ENCODE data around the gene CASP8AP2. TPM values are rescaled to one million over a fixed set of nuclear protein-coding genes. Genes with fewer than 3 reads are reported as not detected.

CASP8AP2 gene
- total RNA-seq, 1 experiment from 2014 or later, result 27.9 TPM

DNA sequence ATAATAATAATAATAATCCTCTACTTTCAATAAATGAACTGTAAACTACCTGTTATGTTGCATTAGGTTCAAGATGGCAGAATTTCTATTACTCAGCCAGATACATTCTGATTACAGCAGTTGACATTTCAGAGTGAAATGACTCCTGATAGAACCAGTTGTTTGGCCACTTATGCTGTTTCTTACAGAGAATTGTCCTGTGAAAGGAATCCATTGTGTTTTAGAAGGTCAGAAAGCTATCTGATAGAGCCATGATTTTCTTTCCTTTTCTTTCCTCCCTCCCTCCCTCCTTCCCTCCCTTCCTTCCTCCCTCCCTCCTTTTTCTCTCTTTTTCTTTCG lies 81.2 kb downstream of the CASP8AP2 start (continued):
- TF ChIP-seq, protein P1, sequence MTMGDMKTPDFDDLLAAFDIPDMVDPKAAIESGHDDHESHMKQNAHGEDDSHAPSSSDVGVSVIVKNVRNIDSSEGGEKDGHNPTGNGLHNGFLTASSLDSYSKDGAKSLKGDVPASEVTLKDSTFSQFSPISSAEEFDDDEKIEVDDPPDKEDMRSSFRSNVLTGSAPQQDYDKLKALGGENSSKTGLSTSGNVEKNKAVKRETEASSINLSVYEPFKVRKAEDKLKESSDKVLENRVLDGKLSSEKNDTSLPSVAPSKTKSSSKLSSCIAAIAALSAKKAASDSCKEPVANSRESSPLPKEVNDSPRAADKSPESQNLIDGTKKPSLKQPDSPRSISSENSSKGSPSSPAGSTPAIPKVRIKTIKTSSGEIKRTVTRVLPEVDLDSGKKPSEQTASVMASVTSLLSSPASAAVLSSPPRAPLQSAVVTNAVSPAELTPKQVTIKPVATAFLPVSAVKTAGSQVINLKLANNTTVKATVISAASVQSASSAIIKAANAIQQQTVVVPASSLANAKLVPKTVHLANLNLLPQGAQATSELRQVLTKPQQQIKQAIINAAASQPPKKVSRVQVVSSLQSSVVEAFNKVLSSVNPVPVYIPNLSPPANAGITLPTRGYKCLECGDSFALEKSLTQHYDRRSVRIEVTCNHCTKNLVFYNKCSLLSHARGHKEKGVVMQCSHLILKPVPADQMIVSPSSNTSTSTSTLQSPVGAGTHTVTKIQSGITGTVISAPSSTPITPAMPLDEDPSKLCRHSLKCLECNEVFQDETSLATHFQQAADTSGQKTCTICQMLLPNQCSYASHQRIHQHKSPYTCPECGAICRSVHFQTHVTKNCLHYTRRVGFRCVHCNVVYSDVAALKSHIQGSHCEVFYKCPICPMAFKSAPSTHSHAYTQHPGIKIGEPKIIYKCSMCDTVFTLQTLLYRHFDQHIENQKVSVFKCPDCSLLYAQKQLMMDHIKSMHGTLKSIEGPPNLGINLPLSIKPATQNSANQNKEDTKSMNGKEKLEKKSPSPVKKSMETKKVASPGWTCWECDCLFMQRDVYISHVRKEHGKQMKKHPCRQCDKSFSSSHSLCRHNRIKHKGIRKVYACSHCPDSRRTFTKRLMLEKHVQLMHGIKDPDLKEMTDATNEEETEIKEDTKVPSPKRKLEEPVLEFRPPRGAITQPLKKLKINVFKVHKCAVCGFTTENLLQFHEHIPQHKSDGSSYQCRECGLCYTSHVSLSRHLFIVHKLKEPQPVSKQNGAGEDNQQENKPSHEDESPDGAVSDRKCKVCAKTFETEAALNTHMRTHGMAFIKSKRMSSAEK (CRISPR knock-in tag; IDR thresholded peaks at IDR 0.05; ENCODE audit: borderline replicate concordance), result no peak
- TF ChIP-seq NR1H2 (CRISPR knock-in tag; IDR thresholded peaks at IDR 0.05), result no peak
- TF ChIP-seq SMAD4 (CRISPR knock-in tag; IDR thresholded peaks at IDR 0.05), result no peak
- TF ChIP-seq CREM (CRISPR knock-in tag; IDR thresholded peaks at IDR 0.05), result no peak
- TF ChIP-seq, protein P2, sequence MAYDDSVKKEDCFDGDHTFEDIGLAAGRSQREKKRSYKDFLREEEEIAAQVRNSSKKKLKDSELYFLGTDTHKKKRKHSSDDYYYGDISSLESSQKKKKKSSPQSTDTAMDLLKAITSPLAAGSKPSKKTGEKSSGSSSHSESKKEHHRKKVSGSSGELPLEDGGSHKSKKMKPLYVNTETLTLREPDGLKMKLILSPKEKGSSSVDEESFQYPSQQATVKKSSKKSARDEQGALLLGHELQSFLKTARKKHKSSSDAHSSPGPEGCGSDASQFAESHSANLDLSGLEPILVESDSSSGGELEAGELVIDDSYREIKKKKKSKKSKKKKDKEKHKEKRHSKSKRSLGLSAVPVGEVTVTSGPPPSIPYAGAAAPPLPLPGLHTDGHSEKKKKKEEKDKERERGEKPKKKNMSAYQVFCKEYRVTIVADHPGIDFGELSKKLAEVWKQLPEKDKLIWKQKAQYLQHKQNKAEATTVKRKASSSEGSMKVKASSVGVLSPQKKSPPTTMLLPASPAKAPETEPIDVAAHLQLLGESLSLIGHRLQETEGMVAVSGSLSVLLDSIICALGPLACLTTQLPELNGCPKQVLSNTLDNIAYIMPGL (CRISPR knock-in tag; IDR thresholded peaks at IDR 0.05), result no peak
- TF ChIP-seq TCF7 (CRISPR knock-in tag; IDR thresholded peaks at IDR 0.05; ENCODE audit: low read depth), result no peak
- TF ChIP-seq TEAD4 (CRISPR knock-in tag; IDR thresholded peaks at IDR 0.05), result no peak
- TF ChIP-seq ELF4 (CRISPR knock-in tag; IDR thresholded peaks at IDR 0.05; ENCODE audit: low read depth), result no peak
- TF ChIP-seq CBFB (CRISPR knock-in tag; IDR thresholded peaks at IDR 0.05; ENCODE audit: low read depth), result no peak
- TF ChIP-seq ZNF671 (CRISPR knock-in tag; IDR thresholded peaks at IDR 0.05), result no peak
- TF ChIP-seq SP1 (CRISPR knock-in tag; conservative IDR thresholded peaks at IDR 0.05), result no peak
- no peak for TF ChIP-seq ESRRA (CRISPR knock-in tag; IDR thresholded peaks at IDR 0.05; ENCODE audit: borderline replicate concordance)

DNA sequence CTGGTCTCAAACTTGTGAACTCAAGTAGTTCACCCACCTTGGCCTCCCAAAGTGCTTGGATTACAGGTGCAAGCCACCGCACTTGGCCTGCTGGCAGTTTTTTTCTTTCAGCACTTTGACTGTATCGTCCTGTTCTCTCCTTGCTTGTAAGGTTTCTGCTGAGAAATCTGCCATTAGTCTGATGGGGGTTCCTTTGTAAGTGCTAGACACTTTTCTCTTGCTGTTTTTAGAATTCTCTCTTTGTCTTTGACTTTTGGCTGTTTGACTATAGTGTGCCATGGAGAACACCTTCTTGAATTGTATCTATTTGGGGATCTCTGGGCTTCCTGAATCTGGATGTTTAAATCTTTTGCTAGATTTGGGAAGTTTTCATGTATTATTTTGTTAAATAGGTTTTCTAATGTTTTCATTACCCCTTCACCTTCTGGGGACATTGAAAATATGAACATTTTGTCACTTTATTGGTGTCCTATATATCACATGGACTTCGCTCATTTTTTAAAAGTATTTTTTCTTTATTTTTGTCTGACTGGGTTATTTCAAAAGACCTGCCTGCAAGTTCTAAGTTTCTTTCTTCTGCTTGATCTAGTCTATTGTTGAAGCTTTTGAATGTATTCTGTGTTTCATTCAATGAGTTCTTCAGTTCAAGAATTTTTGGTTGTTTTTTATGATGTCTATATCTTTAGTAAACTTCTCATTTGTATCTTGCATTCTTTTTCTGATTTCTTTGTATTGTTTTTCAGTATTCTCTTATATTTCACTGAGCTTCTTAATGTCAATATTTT lies 86.6 kb downstream of the CASP8AP2 start:
- H3K4me1 Mint-ChIP-seq, result peaks cover 6% of the 10 kb centered on the region
- H3K36me3 Mint-ChIP-seq, result peaks cover 4% of the 10 kb centered on the region; the same call in 1 of the 2 replicates
- peaks cover 19% of the 10 kb centered on the region for H3K9me3 Mint-ChIP-seq
- CTCF ChIA-PET, result no interaction called here
- H3K27ac Mint-ChIP-seq, result no peak overlapping the region
- ATAC-seq (no peak), DNase-seq (ENCODE audit: low spot score) (no peak)
- TF ChIP-seq SP1 (CRISPR knock-in tag; conservative IDR thresholded peaks at IDR 0.05) (no peak), JUN (CRISPR knock-in tag; IDR thresholded peaks at IDR 0.05) (no peak)
- TF ChIP-seq, protein P3, sequence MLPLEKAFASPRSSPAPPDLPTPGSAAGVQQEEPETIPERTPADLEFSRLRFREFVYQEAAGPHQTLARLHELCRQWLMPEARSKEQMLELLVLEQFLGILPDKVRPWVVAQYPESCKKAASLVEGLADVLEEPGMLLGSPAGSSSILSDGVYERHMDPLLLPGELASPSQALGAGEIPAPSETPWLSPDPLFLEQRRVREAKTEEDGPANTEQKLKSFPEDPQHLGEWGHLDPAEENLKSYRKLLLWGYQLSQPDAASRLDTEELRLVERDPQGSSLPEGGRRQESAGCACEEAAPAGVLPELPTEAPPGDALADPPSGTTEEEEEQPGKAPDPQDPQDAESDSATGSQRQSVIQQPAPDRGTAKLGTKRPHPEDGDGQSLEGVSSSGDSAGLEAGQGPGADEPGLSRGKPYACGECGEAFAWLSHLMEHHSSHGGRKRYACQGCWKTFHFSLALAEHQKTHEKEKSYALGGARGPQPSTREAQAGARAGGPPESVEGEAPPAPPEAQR (CRISPR knock-in tag; IDR thresholded peaks at IDR 0.05), result no peak
- POLR2A ChIA-PET, result no interaction called here
- H3K27me3 Mint-ChIP-seq (ENCODE audit: low read depth), result no peaks in the 10 kb centered on the region
- no peak overlapping the region for H3K4me3 Mint-ChIP-seq

DNA sequence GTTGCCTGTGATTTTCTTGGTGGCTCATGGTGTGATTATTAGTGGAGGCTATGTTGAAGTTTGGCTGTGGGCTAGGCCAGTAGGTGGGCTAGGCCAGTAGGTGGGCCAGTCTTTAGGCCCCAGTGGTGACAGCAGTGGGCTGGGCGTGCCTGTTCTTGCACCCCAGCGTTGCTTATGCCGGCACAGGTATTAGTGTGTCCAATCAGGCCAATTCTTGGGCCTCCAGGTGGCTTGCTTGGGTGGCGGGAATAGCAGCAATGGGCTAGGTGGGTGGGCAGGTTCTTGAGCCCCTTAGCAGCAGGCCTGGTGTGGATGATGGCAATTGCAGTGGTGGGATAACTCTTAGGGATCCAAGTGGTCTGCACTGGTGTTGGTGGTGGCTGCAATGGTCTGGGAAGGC lies 87.5 kb downstream of the CASP8AP2 start:
- Mint-ChIP-seq H3K36me3 (peaks cover 4% of the 10 kb centered on the region; the same call in 1 of the 2 replicates), H3K9me3 (peaks cover 19% of the 10 kb centered on the region), H3K4me3 (no peak overlapping the region), H3K27ac (no peak overlapping the region), H3K4me1 (peaks cover 3% of the 10 kb centered on the region; the same call in 1 of the 2 replicates), H3K27me3 (ENCODE audit: low read depth) (no peaks in the 10 kb centered on the region)
- DNase-seq (ENCODE audit: low spot score), result no peak
- no peak for ATAC-seq
- CTCF ChIA-PET, result interaction anchor here (1.3 kb wide), 1 partner anchor 23 kb away, joined by 7 read pairs; no protein-coding TSS in a partner anchor
- POLR2A ChIA-PET, result no interaction called here
- TF ChIP-seq, protein P4, sequence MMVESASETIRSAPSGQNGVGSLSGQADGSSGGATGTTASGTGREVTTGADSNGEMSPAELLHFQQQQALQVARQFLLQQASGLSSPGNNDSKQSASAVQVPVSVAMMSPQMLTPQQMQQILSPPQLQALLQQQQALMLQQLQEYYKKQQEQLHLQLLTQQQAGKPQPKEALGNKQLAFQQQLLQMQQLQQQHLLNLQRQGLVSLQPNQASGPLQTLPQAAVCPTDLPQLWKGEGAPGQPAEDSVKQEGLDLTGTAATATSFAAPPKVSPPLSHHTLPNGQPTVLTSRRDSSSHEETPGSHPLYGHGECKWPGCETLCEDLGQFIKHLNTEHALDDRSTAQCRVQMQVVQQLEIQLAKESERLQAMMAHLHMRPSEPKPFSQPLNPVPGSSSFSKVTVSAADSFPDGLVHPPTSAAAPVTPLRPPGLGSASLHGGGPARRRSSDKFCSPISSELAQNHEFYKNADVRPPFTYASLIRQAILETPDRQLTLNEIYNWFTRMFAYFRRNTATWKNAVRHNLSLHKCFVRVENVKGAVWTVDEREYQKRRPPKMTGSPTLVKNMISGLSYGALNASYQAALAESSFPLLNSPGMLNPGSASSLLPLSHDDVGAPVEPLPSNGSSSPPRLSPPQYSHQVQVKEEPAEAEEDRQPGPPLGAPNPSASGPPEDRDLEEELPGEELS (CRISPR knock-in tag; IDR thresholded peaks at IDR 0.05), result no peak
- TF ChIP-seq, protein P5, sequence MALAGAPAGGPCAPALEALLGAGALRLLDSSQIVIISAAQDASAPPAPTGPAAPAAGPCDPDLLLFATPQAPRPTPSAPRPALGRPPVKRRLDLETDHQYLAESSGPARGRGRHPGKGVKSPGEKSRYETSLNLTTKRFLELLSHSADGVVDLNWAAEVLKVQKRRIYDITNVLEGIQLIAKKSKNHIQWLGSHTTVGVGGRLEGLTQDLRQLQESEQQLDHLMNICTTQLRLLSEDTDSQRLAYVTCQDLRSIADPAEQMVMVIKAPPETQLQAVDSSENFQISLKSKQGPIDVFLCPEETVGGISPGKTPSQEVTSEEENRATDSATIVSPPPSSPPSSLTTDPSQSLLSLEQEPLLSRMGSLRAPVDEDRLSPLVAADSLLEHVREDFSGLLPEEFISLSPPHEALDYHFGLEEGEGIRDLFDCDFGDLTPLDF (CRISPR knock-in tag; IDR thresholded peaks at IDR 0.05), result no peak
- no peak for TF ChIP-seq NR3C1 (CRISPR knock-in tag; conservative IDR thresholded peaks at IDR 0.05; ENCODE audit: low read depth)
- TF ChIP-seq ZNF138 (CRISPR knock-in tag; conservative IDR thresholded peaks at IDR 0.05), result no peak
- TF ChIP-seq ELF4 (CRISPR knock-in tag; IDR thresholded peaks at IDR 0.05; ENCODE audit: low read depth), result no peak
- TF ChIP-seq, protein P6, sequence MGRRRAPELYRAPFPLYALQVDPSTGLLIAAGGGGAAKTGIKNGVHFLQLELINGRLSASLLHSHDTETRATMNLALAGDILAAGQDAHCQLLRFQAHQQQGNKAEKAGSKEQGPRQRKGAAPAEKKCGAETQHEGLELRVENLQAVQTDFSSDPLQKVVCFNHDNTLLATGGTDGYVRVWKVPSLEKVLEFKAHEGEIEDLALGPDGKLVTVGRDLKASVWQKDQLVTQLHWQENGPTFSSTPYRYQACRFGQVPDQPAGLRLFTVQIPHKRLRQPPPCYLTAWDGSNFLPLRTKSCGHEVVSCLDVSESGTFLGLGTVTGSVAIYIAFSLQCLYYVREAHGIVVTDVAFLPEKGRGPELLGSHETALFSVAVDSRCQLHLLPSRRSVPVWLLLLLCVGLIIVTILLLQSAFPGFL (CRISPR knock-in tag; IDR thresholded peaks at IDR 0.05; ENCODE audit: borderline replicate concordance), result no peak
- no peak for TF ChIP-seq GABPB1 (CRISPR knock-in tag; IDR thresholded peaks at IDR 0.05)
- TF ChIP-seq RELA (CRISPR knock-in tag; IDR thresholded peaks at IDR 0.05; ENCODE audit: borderline replicate concordance), result no peak
- TF ChIP-seq MYBL2 (CRISPR knock-in tag; IDR thresholded peaks at IDR 0.05), result no peak

Measured in WTC11 (cell line).